Upper lobe of right lung (tissue), 1 donor: Measurements from ENCODE around the gene ANP32E. TPM values are rescaled to one million over a fixed set of nuclear protein-coding genes. Genes with fewer than 3 reads are reported as not detected.
"Not testable (repeated sequence)": the region's sequence is repeated elsewhere in the genome, so short reads cannot be mapped to it uniquely, and the experiment has no call there.

ENCODE experiments used
- ATAC-seq: fragments of 200-7000 bp; cut with Tn5 transposase; one replicate; pipeline ENCODE4 v1.9.1; 2020; ENCODE audit warnings: mild to moderate bottlenecking, moderate library complexity
- DNase-seq: peaks from one replicate; pipeline ENCODE4 v3.0.0-alpha.2; 2020
- H3K27ac ChIP-seq: fragments of 200-600 bp; one replicate; pipeline ENCODE4 v1.8.0; 2022
- H3K27me3 ChIP-seq: fragments of 200-600 bp; one replicate; pipeline ENCODE4 v1.8.0; 2022; ENCODE audit warnings: mild to moderate bottlenecking
- H3K36me3 ChIP-seq: fragments of 200-600 bp; one replicate; pipeline ENCODE4 v1.8.0; 2022
- H3K4me1 ChIP-seq: fragments of 200-600 bp; one replicate; pipeline ENCODE4 v1.8.0; 2022
- H3K4me3 ChIP-seq: fragments of 200-600 bp; one replicate; pipeline ENCODE4 v1.8.0; 2022; ENCODE audit warnings: mild to moderate bottlenecking
- H3K9me3 ChIP-seq: fragments of 200-600 bp; one replicate; pipeline ENCODE4 v1.8.0; 2022
- intact Hi-C: fragments of 100-400 bp; cut with DNase I; formaldehyde crosslinking; loops from one replicate; pipeline ENCODE4 v1.11.0; 2022
- total RNA-seq: library from RNA; stranded (reverse); fragmentation: NEBNext Ultra II Directional; extraction: Animal tissue kit (Norgen Biotek cat#: 25700); gene quantifications from one replicate; pipeline ENCODE4 v1.2.1, GENCODE V29; 2021
- TF ChIP-seq, protein P1 (sequence below): fragments of 200-600 bp; IDR thresholded peaks from one replicate; pipeline ENCODE4 v1.8.0; 2022; ENCODE audit warnings: antibody characterized with exemption
- donor health status: DM: no; HTN: yes; CAD: no; lungs with severe emphysema.

The ANP32E gene
- total RNA-seq, 1 donor from 2014 or later, result 29.6 TPM

DNA sequence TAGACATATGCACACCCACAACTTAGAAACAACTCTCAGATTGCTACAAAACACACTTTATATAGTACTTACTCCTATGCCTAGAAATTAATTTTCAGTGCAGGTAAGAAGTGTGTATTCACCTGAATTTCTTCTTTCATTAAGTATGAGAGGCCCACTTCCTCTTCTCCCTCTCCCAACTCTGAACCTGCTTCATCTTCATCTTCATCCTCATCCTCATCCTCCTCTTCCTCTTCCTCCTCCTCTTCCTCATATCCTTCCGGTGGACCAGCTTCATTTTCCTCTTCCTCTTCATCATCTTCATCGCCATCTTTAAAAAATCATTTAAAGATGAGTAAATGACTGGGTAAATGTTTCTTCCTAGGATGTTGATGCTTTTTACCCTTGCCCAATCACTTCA is 9.4 kb downstream of the ANP32E start:
- Histone ChIP-seq H3K36me3 (peaks cover 80% of the 10 kb centered on the region), H3K9me3 (no peaks in the 10 kb centered on the region), H3K4me1 (no peaks in the 10 kb centered on the region), H3K27ac (no peak overlapping the region), H3K27me3 (no peaks in the 10 kb centered on the region), H3K4me3 (no peak overlapping the region)
- DNase-seq (no peak), ATAC-seq (no peak)
- TF ChIP-seq, protein P1, sequence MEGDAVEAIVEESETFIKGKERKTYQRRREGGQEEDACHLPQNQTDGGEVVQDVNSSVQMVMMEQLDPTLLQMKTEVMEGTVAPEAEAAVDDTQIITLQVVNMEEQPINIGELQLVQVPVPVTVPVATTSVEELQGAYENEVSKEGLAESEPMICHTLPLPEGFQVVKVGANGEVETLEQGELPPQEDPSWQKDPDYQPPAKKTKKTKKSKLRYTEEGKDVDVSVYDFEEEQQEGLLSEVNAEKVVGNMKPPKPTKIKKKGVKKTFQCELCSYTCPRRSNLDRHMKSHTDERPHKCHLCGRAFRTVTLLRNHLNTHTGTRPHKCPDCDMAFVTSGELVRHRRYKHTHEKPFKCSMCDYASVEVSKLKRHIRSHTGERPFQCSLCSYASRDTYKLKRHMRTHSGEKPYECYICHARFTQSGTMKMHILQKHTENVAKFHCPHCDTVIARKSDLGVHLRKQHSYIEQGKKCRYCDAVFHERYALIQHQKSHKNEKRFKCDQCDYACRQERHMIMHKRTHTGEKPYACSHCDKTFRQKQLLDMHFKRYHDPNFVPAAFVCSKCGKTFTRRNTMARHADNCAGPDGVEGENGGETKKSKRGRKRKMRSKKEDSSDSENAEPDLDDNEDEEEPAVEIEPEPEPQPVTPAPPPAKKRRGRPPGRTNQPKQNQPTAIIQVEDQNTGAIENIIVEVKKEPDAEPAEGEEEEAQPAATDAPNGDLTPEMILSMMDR, result no peak
- intact Hi-C loops, result no loop called here

DNA sequence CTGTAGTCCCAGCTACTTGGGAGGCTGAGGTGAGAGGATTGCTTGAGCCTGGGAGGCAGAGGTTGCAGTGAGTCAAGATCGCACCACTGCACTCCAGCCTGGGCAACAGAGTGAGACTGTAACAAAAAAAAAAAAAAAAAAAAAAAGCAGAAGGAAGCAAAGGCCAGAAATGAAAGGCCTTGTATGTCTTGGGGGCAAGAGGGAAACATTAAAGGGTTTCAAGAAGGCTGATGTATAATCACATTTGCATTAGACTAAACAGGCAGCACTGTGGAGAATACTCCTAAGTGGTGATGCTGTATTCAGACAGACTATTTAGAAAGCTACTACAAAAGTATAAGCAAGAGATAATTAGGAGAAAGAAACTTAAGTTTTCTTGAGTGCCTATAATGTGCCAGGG is 10.4 kb downstream of the ANP32E start:
- Histone ChIP-seq H3K36me3 (peaks cover 77% of the 10 kb centered on the region), H3K9me3 (no peaks in the 10 kb centered on the region), H3K27ac (no peak overlapping the region), H3K4me3 (no peak overlapping the region), H3K4me1 (no peaks in the 10 kb centered on the region), H3K27me3 (no peaks in the 10 kb centered on the region)
- TF ChIP-seq, protein P1, result no peak
- no peak for DNase-seq
- intact Hi-C loops, result no loop called here
- ATAC-seq, result no peak

DNA sequence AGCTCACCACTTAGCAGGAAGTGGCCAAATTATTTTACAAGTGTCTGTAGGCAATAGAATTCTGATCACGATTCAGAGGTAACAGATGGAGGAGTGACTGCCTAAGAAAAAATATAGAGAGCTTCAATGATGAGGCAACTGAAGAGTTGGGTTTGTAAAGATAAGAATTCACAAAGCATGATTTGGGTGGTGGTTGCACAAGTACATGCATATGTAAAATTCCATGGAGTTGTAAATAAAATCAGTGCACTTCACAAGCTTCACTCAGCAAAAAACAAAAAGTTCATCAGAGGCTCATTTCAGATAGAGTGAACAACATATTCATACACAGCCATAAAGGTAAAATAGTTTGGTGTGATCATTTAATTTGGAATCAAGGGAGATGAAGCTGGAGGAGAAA is 10.9 kb downstream of the ANP32E start:
- ATAC-seq (no peak), DNase-seq (no peak)
- Histone ChIP-seq H3K9me3 (no peaks in the 10 kb centered on the region), H3K4me1 (no peaks in the 10 kb centered on the region), H3K4me3 (no peak overlapping the region), H3K36me3 (peaks cover 77% of the 10 kb centered on the region), H3K27ac (no peak overlapping the region), H3K27me3 (no peaks in the 10 kb centered on the region)
- intact Hi-C loops, result no loop called here
- TF ChIP-seq, protein P1, result no peak

DNA sequence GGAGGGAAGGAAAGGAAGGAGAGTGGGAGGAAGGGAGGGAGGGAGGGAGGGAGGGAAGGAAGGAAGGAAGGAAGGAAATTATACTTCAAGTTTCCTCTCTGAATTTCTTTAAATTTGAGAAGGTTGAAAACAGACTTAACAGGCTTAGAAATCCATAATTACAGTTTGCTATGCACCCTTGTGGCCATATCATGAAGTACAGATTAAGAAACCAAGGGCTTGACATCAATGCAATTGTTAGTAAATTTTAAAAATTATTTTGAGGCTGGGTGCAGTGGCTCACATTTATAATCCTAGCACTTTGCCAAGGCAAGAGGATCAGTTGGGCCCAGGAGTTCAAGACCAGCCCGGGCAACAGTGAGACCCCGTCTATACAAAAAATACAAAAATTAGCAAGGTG is 14.4 kb downstream of the ANP32E start:
- DNase-seq, result no peak
- Histone ChIP-seq H3K27me3 (no peaks in the 10 kb centered on the region), H3K4me1 (no peaks in the 10 kb centered on the region), H3K4me3 (no peak overlapping the region), H3K27ac (no peak overlapping the region), H3K36me3 (peaks cover 69% of the 10 kb centered on the region), H3K9me3 (no peaks in the 10 kb centered on the region)
- ATAC-seq, result peak; percentile 30
- TF ChIP-seq, protein P1, result peak; percentile 43
- intact Hi-C loops, result no loop called here

DNA sequence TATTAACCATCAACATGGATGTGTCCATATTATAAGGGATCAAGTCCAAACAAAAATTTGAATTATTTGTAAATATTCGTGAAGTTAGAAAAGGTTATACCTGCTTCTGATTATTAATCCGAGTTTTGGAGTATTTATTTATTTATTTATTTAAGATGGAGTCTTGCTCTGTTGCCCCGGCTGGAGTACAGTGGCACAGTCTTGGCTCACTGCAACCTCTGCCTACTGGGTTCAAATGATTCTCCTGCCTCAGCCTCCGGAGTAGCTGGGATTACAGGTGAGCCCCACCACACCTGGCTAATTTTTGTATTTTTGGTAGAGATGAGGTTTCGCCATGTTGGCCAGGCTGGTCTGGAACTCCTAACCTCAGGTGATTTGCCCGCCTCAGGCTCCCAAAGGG is 20.1 kb downstream of the ANP32E start:
- H3K4me3 ChIP-seq, H3K27ac ChIP-seq, DNase-seq, H3K9me3 ChIP-seq, ATAC-seq, H3K4me1 ChIP-seq, intact Hi-C loops, H3K27me3 ChIP-seq: not testable (repeated sequence)
- peaks cover 22% of the 10 kb centered on the region for H3K36me3 ChIP-seq

DNA sequence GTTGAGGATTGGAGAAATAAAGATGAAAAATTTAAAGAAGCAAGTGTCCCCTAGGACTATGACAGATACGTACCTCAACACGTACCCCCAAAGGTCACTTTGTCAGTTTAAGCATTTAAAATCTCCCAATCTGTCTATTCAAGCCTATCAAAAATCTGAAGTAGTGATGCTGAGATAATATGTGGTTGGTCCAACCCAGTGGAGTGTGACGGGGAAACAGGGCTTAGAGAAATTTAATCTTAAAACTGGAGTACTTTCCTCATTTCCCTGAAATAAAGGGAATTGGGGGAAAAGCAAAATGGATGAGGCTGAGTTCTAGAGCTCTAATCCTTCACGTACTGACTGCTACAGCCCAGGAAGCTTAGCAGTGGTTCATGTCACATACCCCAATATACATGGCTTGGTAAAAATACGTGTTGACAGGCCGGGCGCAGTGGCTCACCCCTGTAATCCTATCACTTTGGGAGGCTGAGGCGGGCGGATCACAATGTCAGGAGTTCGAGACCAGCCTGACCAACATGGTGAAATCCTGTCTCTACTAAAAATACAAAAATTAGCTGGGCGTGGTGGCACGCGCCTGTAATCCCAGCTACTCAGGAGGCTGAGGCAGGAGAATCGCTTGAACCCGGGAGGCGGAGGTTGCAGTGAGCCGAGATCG is 21.7 kb downstream of the ANP32E start:
- ATAC-seq, H3K4me1 ChIP-seq: not testable (repeated sequence)
- peak overlapping the region; percentile 87 for H3K27ac ChIP-seq

More for the DNA sequence above, 21.7 kb downstream of the ANP32E start:
- H3K9me3 ChIP-seq, intact Hi-C loops, H3K36me3 ChIP-seq, H3K27me3 ChIP-seq, DNase-seq: not testable (repeated sequence)
- TF ChIP-seq, protein P1, result peak; percentile 1
- H3K4me3 ChIP-seq, result peak overlapping the region; percentile 52
